Liver (tissue), 3 donors: ENCODE data around the gene CLIC3.

Source experiments
- CTCF ChIP-seq: fragments of 150-350 bp; IDR thresholded peaks from 2 replicates; pipeline ENCODE4 v1.5.1; 2017; ENCODE audit warnings: improper control_type of control experiment, low read depth, low read length; ENCODE audit not compliant: missing input control
- RAD21 ChIP-seq, 2 donors: IDR thresholded peaks; 2 replicates each; pipeline ENCODE4 v1.6.1; 2016; ENCODE audit warnings: antibody characterized with exemption in 2 of 2, mild to moderate bottlenecking in 2 of 2
- YY1 ChIP-seq: IDR thresholded peaks from 2 replicates; pipeline ENCODE4 v1.6.1; 2016; ENCODE audit warnings: antibody characterized with exemption, mild to moderate bottlenecking
- ZBTB33 ChIP-seq: IDR thresholded peaks from 2 replicates; pipeline ENCODE4 v1.6.1; 2016; ENCODE audit warnings: antibody characterized with exemption
- donor health status: healthy.
- donor health status: healthy.

GRCh38 chr9:137022662-137023008 lies 26.3 kb upstream of the CLIC3 start:
- TF ChIP-seq CTCF (no peak), ZBTB33 (no peak), YY1 (no peak), RAD21 (IDR thresholded peaks at IDR 0.05) (no peak)
